Measurements from ENCODE around the gene MAPK6.
"Not testable (repeated sequence)": the region's sequence is repeated elsewhere in the genome, so short reads cannot be mapped to it uniquely, and the experiment has no call there.

The MAPK6 gene
- 61.3 to 71.7 reads per million in 2 donors for total RNA-seq

GRCh38 chr15:52018693-52019393 lies at the start of gene MAPK6:
Gene MAPK6 (plus strand): TSS chr15:52019219. CDS start chr15:52046461, 27,242 bp downstream.
- DNase-seq, result peak; percentile 92

GRCh38 chr15:51969728-51970127 lies 49.3 kb upstream of the MAPK6 start:
- DNase-seq, result no peak

- DNase-seq, result no peak
These were observed 48.7 kb upstream of the MAPK6 start for GRCh38 chr15:51970132-51970817.

GRCh38 chr15:51971032-51971374 lies 48.0 kb upstream of the MAPK6 start:
- no peak for DNase-seq

- DNase-seq, result peak; percentile 46
These were observed 47.5 kb upstream of the MAPK6 start, which contains the start of gene LEO1 for GRCh38 chr15:51971375-51972133. Gene LEO1 (minus strand): TSS chr15:51971778. CDS start chr15:51971745, 33 bp downstream.

GRCh38 chr15:51973220-51973619 lies 45.8 kb upstream of the MAPK6 start:
- DNase-seq, result no peak

- DNase-seq, result no peak
These were observed 45.2 kb upstream of the MAPK6 start for GRCh38 chr15:51973775-51974174.

- DNase-seq, result no peak
These were observed 36.8 kb upstream of the MAPK6 start for GRCh38 chr15:51982013-51982769.

GRCh38 chr15:51982770-51983103 lies 36.3 kb upstream of the MAPK6 start:
- no peak for DNase-seq

- DNase-seq, result no peak
These were observed 27.9 kb upstream of the MAPK6 start for GRCh38 chr15:51991141-51991540.

- no peak for DNase-seq
These were observed 26.1 kb upstream of the MAPK6 start for GRCh38 chr15:51992953-51993352.

GRCh38 chr15:52002351-52002750 lies 16.7 kb upstream of the MAPK6 start:
- DNase-seq, result no peak

- DNase-seq, result not testable (repeated sequence)
These were observed 15.9 kb upstream of the MAPK6 start for GRCh38 chr15:52003089-52003488.

GRCh38 chr15:52003710-52004109 lies 15.3 kb upstream of the MAPK6 start:
- no peak for DNase-seq

GRCh38 chr15:52004806-52005205 lies 14.2 kb upstream of the MAPK6 start:
- DNase-seq, result no peak

GRCh38 chr15:52005748-52006701 lies 13.0 kb upstream of the MAPK6 start:
- DNase-seq, result no peak

- DNase-seq, result no peak
These were observed 12.2 kb upstream of the MAPK6 start for GRCh38 chr15:52006702-52007340.

- no peak for DNase-seq
These were observed 10.7 kb upstream of the MAPK6 start for GRCh38 chr15:52008359-52008697.

GRCh38 chr15:52008698-52009434 lies 10.2 kb upstream of the MAPK6 start:
- DNase-seq, result no peak
